GM12892 (cell line): ENCODE measurements around the gene HNRNPC.

Source experiments
- POLR2A ChIP-seq: IDR thresholded peaks from 2 replicates; pipeline ENCODE4 v1.6.1; 2011; ENCODE audit warnings: low read depth, low read length, control low read depth
- TAF1 ChIP-seq: IDR thresholded peaks from 2 replicates; pipeline ENCODE4 v1.6.1; 2011; ENCODE audit warnings: low read depth, mild to moderate bottlenecking, control low read depth, low read length, borderline replicate concordance

DNA sequence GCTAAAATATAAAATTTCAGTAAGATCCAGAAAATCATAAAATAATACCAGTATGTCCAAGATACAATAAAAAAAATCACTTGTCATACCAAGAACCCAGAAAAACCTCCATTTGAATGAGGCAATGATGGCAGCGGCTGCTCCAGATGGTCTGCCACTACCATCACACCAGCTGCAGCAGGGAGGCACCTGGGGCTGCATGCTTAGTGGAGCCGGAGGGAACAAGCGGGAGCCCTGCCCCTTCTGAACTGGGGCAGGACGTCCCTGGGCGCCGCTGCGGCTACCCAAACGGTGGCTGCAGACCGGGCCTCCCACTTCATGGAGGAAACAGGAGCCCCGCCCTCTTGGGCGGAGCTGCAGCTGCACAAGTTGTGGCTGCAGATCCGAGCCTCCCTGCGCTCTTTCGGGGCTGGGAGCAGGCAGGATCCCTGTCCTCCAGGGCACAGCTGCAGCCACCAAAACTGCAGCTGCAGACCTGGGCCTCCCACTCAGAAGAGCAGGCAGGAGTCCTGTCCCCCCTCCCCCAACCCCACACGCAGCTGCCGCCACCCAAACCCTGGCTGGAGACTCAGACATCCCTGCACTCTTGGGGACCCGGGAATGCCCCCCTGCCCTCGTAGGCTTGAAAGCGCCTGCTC, 77.3 kb downstream of the HNRNPC start:
- TF ChIP-seq POLR2A (no peak), TAF1 (no peak)
